Keratinocyte (primary cell): ENCODE data around the gene CHRM1.

Experiments
- EZH2 ChIP-seq: IDR thresholded peaks from one replicate; pipeline ENCODE4 v1.6.1; 2012; ENCODE audit warnings: inconsistent platforms, mild to moderate bottlenecking, low read length, moderate library complexity
- TF ChIP-seq, protein P1 (sequence below), 3 experiments: IDR thresholded peaks in 1 of 3; conservative IDR thresholded peaks in 1 of 3; optimal IDR thresholded peaks in 1 of 3; 2 replicates in 2 of 3; 3 replicates in 1 of 3; pipeline versions ENCODE3 to v1.5.1; 2011; ENCODE audit warnings: low read length in 3 of 3, mild to moderate bottlenecking in 3 of 3, moderate library complexity in 2 of 3, control low read depth in 1 of 3, inconsistent platforms in 1 of 3; ENCODE audit not compliant: insufficient read depth in 2 of 3; ENCODE audit errors: extremely low read depth in 1 of 3

DNA sequence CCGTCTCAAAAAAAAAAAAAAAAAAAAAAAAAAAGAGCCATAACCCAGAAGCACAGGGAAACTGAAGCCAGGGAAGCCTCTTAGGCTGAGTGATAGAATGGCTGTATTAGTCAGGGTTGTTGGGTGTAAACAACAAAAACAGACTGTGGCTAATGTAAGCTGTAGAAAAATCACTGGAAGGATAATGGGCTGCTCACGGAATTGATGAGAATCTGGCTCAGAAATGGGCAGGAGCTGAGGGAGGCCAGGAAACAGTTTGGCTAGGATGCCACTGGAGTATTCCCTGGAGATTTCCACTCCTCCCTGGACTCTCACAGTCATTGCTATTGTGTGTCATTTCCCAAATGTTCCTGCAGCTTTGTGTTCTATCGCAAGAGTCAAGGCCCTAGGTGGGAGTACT lies 41.2 kb upstream of the CHRM1 start:
- TF ChIP-seq, protein P1, sequence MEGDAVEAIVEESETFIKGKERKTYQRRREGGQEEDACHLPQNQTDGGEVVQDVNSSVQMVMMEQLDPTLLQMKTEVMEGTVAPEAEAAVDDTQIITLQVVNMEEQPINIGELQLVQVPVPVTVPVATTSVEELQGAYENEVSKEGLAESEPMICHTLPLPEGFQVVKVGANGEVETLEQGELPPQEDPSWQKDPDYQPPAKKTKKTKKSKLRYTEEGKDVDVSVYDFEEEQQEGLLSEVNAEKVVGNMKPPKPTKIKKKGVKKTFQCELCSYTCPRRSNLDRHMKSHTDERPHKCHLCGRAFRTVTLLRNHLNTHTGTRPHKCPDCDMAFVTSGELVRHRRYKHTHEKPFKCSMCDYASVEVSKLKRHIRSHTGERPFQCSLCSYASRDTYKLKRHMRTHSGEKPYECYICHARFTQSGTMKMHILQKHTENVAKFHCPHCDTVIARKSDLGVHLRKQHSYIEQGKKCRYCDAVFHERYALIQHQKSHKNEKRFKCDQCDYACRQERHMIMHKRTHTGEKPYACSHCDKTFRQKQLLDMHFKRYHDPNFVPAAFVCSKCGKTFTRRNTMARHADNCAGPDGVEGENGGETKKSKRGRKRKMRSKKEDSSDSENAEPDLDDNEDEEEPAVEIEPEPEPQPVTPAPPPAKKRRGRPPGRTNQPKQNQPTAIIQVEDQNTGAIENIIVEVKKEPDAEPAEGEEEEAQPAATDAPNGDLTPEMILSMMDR (optimal IDR thresholded peaks at IDR 0.05 in 1 of 3, IDR thresholded peaks at IDR 0.05 in 1 of 3, conservative IDR thresholded peaks at IDR 0.05 in 1 of 3; ENCODE audit: extremely low read depth in 1 of 3, insufficient read depth in 2 of 3, low read length in 3 of 3): no peak
- no peak for TF ChIP-seq EZH2
